NCI-H2196 (cell line): ENCODE measurements around the gene DLGAP1.

Experiments used
- DNase-seq: peaks from one replicate; lab custom pipeline; 2025; ENCODE audit not compliant: unreplicated experiment; lab: John Stamatoyannopoulos, UW

Gene DLGAP1

DNA sequence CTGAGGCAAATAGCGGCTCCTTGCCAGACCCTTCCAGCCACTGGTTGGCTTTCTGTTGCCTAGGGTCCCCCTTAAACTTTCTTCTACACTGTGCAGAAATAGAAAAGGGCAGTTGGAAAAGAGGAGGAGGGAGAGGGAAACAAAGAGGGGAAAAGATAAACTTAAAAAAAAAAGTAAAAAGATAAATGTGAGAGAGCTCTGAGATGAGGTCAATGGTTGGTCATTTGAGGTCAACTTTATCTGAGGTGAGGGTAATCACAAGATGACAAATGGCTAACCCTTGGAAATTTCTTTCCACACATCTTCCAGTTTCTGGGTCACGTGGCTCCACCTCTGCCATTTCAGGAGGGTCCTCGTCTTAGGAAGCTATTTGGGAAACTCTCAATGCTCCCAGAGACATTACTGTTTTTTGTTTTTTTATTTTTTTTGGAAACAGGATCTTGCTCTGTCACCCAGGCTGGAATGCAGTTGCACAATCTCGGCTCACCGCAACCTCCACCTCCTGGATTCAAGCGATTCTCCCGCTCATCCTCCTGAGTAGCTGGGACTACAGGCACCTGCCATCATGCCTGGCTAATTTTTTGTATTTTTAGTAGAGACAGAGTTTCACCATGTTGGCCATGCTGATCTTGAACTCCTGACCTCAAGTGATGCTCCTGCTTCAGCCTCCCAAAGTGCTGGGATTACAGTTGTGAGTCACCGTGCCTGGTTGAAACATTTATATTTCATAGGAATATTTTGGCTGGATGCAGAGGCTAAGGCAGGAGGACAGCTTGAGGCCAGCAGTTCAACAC, 805.3 kb downstream of the DLGAP1 start:
- DNase-seq: no peak

DNA sequence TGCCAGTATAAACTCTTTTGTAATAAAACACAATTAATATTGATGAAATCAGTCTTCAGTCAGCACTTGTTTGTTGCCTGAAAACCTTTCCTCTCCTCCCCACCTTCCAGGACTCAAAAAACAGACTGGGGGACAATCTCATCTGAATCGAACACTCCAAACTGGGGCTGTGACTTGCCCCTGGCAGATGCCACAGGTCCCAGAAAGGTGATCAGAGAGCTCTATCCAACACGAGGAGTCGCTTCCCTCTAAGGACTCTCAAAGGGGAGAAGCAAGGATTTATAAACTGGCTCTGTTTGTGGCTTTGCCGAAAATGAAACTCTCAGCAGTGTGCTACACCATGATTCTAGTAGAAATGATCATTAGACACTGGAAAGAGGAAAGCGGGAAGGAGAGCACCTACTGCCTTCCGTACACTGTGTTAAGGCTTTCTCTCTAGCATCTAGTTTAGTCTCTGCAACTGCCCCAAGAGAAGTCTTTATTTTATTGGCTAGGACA, 805.9 kb downstream of the DLGAP1 start:
- no peak for DNase-seq

DNA sequence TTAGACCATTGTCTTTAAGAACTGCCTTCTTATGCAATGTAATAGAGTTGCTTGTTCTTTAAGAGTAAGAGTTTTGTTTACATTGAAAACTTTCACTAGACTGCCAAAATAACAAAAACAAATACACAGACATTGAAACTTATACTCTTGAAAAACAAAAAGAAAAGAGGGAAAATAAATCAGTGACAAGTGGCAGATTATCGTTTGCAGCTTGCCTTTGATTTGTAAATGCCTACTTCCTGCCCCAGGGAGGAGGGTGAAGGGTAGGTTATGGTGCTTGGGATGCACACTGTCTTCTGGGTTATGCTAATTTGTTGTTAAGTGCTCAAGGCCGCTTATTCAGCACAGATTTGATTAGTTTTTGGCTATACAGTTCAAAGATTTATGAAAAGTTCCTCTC, 806.5 kb downstream of the DLGAP1 start:
- DNase-seq: no peak

DNA sequence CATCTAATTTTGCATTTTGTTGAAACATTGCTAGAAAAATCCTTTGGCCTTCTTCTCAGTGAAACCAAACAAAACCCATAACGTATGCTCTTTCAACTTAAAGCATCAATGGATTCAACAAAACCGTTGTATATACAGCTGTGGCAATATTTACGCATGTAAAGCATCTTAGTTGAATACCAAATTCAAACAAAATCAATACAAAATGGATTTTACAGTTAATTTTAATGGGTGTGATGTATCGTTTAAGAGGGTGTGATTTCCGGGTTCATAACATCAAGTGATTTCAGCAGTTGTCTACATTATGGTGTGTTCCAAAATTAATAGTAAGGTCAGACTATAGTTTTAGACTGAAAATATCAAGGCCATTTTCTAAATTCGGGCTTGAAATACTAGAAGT, 806.9 kb downstream of the DLGAP1 start:
- no peak for DNase-seq

DNA sequence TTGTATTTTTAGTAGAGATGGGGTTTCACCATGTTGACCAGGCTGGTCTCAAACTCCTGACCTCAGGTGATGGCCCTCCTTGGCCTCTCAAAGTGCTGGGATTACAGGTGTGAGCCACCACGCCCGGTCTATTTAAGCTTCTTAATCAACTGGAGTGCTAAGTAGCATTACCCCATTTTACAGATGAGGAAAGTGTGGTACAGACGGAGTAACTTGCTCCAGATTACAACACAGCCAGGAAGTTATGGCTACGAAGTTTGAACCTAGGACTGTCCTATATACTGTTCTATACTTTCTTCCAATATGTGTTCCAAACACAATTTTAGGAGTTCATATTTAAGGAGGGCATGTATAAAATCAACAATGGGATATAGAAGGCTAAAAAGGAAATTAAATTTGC, 807.5 kb downstream of the DLGAP1 start:
- no peak for DNase-seq

DNA sequence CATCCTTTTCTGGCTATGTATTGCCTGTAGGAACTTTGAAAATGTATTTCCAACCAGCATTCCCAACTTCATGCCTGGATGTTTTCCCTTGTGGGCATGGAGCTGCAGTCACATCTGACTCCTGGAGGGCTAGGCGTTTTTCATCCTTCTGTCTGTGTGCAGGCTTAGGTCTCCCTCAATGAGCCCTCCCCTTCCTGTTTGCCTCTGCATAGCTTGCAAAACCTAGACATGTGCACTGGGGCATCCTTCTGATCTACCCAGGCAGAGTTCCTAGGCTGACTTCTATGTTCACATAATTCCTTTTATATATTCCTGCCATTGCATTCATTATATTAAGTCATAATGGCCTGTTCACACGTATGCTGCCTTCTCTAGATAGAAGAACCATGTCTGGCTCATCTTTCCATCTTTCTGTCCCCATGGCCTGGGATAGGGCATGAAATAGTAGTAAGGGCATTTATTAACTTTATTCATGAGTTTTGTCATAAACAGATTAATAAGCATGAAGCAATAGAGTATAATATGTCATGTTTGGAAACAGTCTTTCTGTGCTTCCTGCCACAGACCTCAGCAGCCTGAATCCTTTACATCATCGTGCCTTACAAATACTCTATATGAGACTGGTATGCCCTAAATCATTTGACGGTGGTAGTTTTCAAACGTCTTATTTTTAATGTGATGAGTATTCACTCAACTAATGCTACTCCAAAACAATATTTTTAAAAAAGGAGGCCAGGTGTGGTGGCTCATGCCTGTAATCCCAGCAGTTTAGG, 809.5 kb downstream of the DLGAP1 start:
- no peak for DNase-seq

DNA sequence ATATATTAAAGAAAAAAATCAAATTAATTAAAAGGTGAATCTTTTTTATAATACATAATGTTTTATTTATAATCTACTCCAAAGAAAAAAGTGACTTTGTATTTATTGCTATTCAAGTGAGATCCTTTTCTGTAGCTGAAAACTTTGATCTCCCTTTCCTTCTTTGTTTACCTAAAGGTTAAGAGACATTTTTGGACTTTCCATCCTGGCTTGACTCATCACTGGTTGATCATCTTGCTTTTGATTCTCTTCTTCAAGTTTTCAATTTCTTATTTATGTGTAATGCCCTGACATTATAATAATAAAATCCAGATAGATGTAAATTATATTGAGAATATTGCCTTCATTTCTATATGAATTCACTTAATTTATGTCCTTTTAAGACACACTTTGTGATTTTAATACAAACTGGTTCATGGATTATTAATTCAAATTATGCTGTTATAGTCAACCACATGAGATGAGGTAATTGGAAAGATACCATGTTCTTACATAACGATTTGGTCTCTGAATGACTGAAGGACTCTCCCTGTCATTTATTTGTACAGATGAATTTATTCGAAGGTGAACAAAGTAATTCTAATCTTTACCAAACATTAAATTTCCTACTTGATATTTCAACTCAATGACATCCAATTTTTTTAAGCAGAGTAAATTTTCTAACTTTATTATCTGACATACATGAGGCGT, 820.7 kb downstream of the DLGAP1 start:
- no peak for DNase-seq

DNA sequence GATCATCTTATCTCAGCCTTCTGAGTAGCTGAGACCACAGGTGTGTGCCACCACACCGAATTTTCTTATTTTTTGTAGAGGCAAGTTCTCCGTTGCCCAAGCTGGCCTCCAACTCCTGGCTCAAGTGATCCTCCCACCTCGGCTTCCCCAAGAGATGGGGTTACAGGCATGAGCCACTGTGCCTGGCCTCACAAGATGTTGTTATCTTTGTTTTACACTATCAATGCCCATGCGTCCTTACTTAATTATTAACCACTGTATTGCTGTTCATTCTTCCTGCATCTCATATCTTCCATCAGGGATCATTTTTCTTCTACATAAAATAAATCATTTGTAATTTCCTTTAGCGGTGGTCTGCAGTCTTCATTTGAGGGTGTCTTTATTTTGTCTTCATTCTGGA, 823.2 kb downstream of the DLGAP1 start:
- no peak for DNase-seq

DNA sequence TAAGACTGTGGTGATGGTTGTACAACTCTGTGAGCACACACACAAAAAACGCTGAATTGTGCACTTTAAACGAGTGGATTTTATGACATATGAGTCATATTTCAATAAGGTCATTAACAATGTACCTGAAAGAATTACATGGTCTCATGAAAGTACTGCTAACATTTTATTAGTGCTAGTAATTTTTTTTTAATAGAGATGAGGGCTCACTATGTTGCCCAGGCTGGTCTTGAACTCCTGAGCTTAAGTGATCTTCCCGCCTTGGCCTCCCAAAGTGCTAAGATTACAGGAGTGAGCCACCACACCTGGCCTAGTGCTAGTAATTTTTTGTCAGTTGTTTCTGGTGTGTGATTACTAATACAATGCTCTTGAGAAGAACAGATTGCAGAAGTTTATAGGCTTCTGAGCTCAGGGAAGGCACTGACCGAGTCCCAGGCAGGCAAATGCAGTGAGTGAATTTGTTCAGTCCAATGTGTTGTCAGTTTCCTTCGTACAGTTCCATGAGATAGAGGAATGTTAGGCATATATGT, 828.1 kb downstream of the DLGAP1 start:
- DNase-seq: no peak

DNA sequence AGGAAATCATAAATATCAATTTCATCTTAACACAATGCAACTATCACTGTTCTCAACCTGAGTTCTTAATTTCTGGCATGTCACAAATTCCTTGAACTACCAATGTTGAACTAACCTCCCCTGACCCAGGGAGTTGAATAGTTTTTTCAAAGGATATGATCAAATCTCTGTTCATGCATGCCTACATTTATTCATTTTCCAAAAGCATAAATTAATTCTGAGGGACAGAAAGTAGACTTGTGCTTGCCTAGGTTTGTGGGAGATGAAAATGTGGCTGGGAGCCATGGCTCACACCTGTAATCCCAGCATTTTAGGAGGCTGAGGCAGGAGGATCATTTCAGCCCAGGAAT, 829.4 kb downstream of the DLGAP1 start:
- no peak for DNase-seq

DNA sequence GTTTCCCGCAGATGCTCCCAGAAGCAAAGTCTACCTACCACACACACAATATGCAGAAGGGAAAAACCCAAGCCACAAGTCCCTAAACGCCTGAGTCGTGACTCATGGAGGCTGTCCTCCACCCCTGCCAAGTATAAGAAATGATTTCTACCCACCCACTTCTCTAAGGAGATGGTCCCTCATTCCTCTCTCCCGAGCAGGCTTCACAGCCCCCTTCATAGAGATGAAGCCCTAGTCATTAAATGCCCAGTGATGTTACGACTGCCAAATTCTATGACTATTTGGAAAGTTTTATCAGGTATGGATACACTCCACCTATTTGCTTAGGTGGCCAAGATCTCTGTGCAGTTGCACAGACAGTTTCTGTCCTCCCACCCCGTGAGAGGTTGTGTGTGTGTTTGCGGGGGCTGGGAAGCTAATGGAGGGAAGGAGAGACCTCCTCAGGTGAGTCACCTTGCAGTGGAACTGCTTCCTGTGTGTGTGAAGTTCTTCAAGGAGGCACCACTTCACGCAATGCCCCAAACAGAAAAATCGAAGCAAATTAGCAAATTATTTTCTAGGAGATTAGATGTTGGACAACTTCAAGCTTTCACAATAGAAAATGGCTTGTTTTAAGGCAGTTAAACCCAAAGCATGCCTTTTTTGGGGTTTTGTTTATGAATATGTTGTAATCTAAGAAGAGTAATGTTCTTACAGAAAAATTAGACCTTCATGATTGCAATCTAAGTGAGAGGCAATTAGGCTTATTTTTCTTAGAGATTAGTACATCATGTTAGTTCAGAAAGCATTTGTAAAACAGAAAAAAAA, 830.0 kb downstream of the DLGAP1 start:
- no peak for DNase-seq

DNA sequence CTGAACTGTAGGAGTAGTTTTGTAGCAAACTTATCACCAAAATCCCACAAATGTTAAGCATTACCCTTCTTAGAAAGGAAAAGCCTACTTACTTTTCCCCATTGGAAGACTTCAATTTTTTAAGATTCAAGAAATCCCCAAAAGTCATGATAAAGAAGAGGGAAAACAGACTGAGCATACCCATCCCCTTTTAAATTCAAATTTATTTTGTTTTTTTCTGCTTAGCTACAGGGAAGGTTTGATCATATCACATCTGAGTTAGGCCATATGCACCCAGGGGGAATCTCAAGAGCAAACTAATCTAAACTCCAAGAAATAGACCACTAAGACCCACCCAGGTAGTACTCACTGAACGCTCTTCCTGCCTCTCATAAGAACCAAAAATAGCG, 830.6 kb downstream of the DLGAP1 start:
- no peak for DNase-seq

DNA sequence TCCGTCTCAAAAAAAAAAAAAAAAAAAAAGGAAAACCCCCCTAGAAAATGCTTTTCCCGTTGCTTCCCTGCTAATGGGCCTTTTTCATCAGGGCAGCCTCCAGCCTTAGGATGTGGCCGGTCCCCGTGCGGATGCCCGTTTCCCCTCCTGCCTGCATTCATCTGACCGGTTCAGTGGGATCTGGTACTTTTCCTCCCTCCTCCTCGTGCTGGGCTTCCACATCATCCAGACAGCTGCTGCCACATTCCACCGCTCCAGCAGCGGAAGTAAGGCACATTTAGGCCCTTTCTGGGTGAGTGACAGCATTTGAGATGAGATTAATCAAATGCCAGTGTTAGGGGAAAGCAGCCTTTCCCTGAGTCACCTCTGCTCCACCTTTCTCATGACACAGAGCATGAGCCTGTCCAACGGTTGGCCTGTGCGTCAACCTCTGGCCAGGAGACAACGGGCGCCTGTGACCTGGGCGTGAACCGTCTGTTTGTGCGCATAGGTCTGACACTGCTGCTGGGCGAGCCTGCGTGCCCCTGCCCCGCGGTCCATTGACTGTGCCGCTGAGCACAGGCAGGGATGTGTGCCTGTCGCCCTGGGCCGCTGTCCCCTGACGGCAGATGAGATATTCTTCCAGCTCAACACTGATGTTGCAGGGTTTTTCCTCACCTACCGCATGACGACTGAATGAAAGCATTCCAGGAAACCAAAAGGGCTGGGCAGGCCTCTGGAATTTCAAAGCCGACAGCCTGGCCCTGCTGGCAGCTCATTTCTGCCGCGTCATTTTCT, 831.1 kb downstream of the DLGAP1 start:
- no peak for DNase-seq

DNA sequence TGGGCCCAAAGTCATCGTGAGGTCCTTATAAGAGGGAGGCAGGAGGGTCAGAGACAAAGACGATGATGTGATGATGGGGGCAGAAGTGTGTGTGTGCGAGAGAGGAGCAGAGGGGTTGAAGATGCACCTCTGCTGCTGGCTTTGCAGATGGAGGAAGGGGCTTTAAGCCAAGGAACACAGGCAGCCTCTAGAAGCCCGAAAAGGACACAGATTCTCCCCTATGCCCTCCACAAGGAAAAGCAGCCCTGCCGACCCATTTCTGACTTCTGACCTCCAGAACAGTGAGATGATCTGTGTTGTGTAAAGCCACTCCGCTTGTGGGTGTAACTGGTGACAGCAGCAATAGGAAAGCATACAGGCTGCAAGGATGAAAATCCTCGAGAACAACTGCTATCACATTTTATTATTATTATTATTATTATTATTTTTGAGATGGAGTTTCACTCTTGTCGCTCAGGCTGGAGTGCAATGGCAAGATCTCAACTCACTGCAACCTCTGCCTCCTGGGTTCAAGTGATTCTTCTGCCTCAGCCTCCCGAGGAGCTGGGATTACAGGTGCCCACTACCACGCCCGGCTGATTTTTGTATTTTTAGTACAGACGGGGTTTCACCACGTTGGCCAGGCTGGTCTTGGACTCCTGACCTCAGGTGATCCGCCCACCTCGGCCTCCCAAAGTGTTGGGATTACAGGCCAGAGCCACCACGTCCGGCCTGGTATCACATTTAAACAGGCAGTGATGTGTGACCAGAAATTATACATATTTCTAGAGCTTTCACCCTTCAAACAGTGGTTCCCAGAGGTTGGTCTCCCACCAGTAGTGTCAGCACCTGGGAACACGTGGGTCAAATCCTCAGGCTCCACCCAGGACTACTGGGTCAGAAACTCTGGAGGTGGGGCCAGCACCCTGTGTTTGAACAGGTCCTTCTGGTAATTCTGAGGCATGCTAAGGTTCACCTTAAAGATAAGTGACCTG, 834.7 kb downstream of the DLGAP1 start:
- no peak for DNase-seq

DNA sequence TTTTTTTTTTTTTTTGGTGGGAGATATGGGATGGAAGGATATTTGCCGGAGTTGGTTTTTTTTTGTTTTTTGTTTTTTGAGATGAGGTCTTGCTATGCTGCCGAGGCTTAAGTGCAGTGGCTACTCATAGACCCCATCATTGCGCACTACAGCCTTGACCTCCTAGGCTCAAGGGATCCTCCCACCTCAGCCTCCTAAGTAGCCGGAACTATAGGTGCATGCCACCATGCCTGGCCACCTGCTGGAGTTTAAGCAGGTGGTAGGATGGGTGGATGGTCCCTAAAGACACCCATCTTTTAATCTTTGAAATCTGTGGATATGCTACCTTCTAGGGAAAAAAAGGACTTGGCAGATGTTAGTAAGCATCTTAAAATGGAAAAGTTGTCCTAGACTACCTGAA, 835.4 kb downstream of the DLGAP1 start:
- DNase-seq: no peak

DNA sequence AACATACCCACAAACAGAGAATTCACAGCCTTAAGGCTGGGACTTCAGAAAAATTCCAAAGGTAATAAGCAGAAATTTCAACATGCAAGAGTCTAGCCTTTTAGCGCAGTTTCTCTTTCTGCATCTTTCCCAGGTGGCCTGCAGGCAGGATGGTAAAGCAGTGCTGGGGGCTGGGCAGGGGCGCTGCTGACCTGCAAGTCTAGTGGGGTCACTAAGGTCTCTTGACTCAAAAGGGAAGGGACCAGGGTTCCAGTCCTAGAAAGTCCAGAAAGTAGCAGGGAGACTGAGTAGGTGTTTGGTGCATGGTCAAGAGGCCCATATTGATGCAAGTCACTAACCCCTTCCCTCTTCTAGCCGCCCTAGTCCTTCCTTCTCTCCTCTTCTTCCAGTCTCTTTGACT, 835.9 kb downstream of the DLGAP1 start:
- DNase-seq: no peak

DNA sequence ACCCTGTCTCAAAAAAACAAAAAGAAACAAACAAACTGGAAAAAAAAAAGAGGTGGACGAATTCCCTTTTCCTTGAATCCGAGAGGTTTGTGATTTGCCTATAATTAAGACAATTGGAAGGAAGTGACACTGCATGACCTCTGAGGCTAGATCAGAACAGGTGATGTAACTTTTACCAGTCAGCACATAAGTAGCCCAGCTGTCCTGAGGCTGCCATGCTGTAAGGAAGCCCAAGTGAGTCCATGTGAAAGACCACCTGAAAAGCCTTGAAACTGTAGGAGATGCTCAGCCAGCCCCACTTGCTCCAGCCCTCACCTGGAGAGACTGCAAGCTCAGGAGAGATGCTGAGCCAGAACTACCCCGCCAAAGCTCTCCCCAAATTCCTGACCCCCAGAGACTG, 838.4 kb downstream of the DLGAP1 start:
- DNase-seq: no peak

DNA sequence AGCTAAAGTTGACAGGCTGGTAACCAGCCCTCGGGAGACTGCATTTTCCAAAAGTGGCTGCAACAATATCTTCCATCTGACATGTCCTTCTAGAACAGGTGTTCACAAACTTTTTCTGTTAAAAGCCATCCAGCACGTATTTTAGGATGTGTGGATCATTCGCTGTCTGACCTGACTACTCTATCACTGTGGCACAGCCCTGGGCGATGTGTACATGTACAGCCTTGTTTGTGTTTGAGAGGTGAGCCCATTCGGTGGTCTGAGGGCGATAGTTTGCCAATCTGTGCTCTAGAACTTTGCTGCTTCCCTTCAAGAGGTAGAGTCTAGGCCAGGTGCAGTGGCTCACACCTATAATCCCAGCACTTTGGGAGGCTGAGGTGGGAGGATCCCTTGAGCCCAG, 839.0 kb downstream of the DLGAP1 start:
- no peak for DNase-seq
